Astrocyte of the spinal cord (primary cell): ENCODE data around the gene DDX51.

Experiments
- DNase-seq: peaks from one replicate; pipeline ENCODE4 v3.0.0; 2011; ENCODE audit warnings: low read depth, low spot score
- H3K4me3 ChIP-seq: 2 replicates; pipeline ENCODE4 v1.5.1; 2011; ENCODE audit warnings: low read depth, mild to moderate bottlenecking, low read length, moderate library complexity
- in situ Hi-C: cut with HindIII; loops from 2 replicates; pipeline ENCODE4 v1.10.0; 2017; ENCODE audit warnings: low sequenced_read_pairs
- TF ChIP-seq, protein P1 (sequence below): IDR thresholded peaks from 2 replicates; pipeline ENCODE4 v1.5.1; 2012; ENCODE audit warnings: low read depth, mild to moderate bottlenecking, low read length, inconsistent platforms

DDX51 gene

DNA sequence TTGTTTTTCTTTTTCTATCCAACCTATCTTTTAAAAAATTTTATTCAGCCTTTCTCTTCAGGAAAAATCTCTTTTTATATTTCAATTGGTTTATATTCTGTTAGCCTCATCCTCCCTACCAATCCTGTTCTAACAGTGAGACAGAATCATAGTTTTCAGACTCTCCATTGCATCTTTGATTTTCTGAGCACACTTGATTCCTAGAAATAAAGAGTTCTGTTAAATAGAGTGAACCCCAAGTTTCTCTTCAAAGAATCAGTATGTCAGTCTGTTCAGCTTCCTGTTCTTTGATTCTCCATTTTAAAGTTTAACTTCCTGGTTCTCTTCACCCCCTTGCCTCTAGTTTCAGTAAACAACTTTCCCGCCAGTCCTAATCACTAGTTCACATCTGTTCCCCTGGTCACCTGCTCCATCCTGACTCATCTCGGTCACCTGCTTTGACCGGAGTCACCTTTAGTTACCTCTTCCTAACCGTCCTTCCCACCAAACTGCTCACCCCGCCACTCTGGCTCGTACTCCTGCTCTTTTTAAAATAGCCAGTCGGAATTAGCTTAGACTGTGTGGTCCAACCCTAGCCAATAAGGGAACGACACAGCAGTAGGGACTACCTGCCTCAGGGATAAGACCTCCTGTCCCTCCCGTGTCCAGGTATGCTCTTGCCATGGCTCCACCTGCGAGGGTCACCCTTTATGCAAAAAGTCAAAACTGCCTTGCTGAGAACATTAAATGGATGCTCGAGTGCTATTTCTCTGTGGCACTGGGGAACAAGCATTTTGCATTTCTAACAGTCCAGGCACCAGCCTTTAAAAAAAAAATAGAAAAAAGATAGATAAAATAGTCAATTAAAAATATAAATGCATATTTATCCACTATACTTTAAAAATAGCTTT is 48.4 kb downstream of the DDX51 start:
- no peak overlapping the region for H3K4me3 ChIP-seq
- TF ChIP-seq, protein P1, sequence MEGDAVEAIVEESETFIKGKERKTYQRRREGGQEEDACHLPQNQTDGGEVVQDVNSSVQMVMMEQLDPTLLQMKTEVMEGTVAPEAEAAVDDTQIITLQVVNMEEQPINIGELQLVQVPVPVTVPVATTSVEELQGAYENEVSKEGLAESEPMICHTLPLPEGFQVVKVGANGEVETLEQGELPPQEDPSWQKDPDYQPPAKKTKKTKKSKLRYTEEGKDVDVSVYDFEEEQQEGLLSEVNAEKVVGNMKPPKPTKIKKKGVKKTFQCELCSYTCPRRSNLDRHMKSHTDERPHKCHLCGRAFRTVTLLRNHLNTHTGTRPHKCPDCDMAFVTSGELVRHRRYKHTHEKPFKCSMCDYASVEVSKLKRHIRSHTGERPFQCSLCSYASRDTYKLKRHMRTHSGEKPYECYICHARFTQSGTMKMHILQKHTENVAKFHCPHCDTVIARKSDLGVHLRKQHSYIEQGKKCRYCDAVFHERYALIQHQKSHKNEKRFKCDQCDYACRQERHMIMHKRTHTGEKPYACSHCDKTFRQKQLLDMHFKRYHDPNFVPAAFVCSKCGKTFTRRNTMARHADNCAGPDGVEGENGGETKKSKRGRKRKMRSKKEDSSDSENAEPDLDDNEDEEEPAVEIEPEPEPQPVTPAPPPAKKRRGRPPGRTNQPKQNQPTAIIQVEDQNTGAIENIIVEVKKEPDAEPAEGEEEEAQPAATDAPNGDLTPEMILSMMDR, result no peak
- in situ Hi-C loops, result no loop called here
- no peak for DNase-seq

DNA sequence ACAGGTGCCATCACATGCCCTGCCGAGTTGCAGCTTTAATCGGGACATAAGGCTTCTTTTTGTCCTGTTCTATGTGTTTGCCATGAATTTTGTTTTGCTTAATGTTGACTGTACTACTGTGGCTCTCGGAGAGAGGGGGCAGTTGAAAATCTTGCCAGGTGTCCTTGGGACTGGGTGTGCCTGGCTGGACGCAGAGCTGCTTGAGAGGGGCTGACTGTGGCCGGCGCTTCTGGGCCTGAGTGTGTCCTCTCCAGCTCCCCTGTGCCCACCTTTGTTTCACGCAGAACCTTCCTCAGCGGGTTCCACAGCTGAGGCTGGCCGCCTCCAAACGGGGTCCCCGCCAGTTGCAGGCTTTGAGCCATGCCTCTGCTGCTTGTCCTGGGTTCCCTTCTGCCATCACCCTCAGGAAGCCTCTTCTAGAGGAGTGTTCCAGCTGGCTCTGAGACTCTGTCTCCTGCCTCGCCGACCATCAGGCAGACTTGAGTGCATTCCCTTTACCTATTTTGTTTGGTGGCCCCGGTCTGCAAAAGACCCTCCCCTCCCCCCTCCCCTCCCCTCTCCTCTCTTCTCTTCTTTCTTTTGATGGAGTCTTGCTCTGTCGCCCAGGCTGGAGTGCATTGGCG is 49.7 kb downstream of the DDX51 start:
- TF ChIP-seq, protein P1, result no peak
- in situ Hi-C loops, result no loop called here
- no peak for DNase-seq
- H3K4me3 ChIP-seq, result no peak overlapping the region

DNA sequence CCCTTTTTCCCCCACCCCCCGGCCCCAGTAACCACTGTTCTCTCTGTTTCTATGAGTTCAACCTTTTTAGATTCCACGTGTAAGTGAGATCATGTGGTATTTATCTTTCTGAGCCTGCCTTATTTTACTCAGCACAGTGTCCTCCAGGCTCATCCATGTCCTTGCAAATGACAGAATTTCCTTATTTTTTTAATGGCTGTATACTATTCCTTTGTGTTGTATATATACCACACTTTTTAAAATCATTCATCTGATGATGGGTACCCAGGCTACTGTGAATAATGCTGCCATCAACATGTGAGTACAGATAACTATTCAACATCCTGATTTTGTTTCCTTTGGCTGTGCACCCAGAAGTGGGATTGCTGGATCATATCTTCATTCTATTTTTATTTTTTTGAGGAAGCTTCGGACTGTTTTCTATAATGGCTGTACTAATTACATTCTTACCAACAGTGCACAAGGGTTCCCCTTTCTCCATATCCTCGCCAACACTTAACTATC is 54.7 kb downstream of the DDX51 start:
- DNase-seq, result no peak
- in situ Hi-C loops, result no loop called here

More for the DNA sequence above, 54.7 kb downstream of the DDX51 start:
- no peak overlapping the region for H3K4me3 ChIP-seq
- TF ChIP-seq, protein P1, result no peak
